Endothelial cell of umbilical vein (primary cell): Measurements from ENCODE around the gene SLC12A3. TPM values are rescaled to one million over a fixed set of nuclear protein-coding genes. Genes with fewer than 3 reads are reported as not detected.

Experiments
- BruUV-seq: library from RNA; stranded (reverse); fragments of 400-500 nt; replicated peaks from 2 replicates; lab custom pipeline; 2021; lab: Mats Ljungman, UMichigan
- CTCF ChIA-PET: fragments of 300-600, 350-600 bp; sonication (Branson Sonifier 250); formaldehyde crosslinking; loops from one replicate; lab custom pipeline; 2021; ENCODE audit warnings: antibody characterized with exemption, inconsistent platforms; lab: Charles Lee
- POLR2A ChIA-PET: fragments of 300-600, 350-600 bp; sonication (Branson Sonifier 250); formaldehyde crosslinking; loops from one replicate; lab custom pipeline; 2021; ENCODE audit warnings: antibody characterized with exemption, inconsistent platforms; lab: Charles Lee
- DNase-seq: peaks from one replicate; pipeline ENCODE4 v3.0.0-alpha.2; 2011; ENCODE audit warnings: low read depth, low spot score
- FAIRE-seq: peaks from 2 replicates; lab custom pipeline; 2011; peaks lifted over from hg19 to GRCh38; lab: Jason Lieb, UNC
- H2AFZ ChIP-seq: 2 replicates; pipeline ENCODE4 v1.6.0; 2012; ENCODE audit warnings: low read depth, low read length, control low read depth, inconsistent platforms
- H3K27ac ChIP-seq: 2 replicates; pipeline ENCODE4 v1.5.1; 2011; ENCODE audit warnings: low read depth, mild to moderate bottlenecking, control low read depth, low read length, moderate library complexity; ENCODE audit not compliant: insufficient read depth
- H3K27me3 ChIP-seq, 2 experiments: 2 replicates each; pipeline versions ENCODE4 v1.6.0 to v1.6.1; 2011; ENCODE audit warnings: low read length in 2 of 2, mixed read lengths in 1 of 2; ENCODE audit not compliant: control insufficient read depth in 2 of 2, insufficient read depth in 2 of 2
- H3K36me3 ChIP-seq, 2 experiments: 2 replicates in 1 of 2; 3 replicates in 1 of 2; pipeline ENCODE4 v1.5.1; 2011; ENCODE audit warnings: low read length in 2 of 2, mild to moderate bottlenecking in 1 of 2, moderate library complexity in 1 of 2; ENCODE audit not compliant: control insufficient read depth in 2 of 2, insufficient read depth in 2 of 2; ENCODE audit errors: extremely low read depth in 1 of 2
- H3K4me1 ChIP-seq: 3 replicates; pipeline ENCODE4 v1.5.1; 2011; ENCODE audit warnings: mild to moderate bottlenecking, low read length; ENCODE audit not compliant: control insufficient read depth, insufficient read depth; ENCODE audit errors: extremely low read depth
- H3K4me2 ChIP-seq: 2 replicates; pipeline ENCODE4 v1.6.1; 2011; ENCODE audit warnings: low read length, control low read depth, mixed read lengths; ENCODE audit not compliant: insufficient read depth
- H3K4me3 ChIP-seq, 3 experiments: fragments of 200-600 bp in 1 of 3; sonication (generic), shearing (Covaris generic) in 1 of 3; replicated peaks in 1 of 3; 2 replicates each; pipeline ENCODE4 v1.5.1; 2011 to 2016; ENCODE audit warnings: control low read depth in 3 of 3, low read length in 3 of 3, mild to moderate bottlenecking in 2 of 3, inconsistent platforms in 1 of 3, low read depth in 1 of 3, moderate library complexity in 1 of 3; ENCODE audit not compliant: insufficient read depth in 1 of 3
- H3K79me2 ChIP-seq: 2 replicates; pipeline ENCODE4 v1.6.0; 2012; ENCODE audit warnings: low read length, inconsistent platforms; ENCODE audit not compliant: control insufficient read depth, insufficient read depth
- H3K9ac ChIP-seq: replicated peaks from 2 replicates; pipeline ENCODE3; 2011; ENCODE audit warnings: low read length, control low read depth; ENCODE audit not compliant: insufficient read depth; ENCODE audit errors: extremely low read depth
- H3K9me1 ChIP-seq: replicated peaks from 3 replicates; pipeline ENCODE4 v1.6.0; 2011; ENCODE audit warnings: mild to moderate bottlenecking, low read length; ENCODE audit not compliant: control insufficient read depth, insufficient read depth; ENCODE audit errors: extremely low read depth
- H3K9me3 ChIP-seq: replicated peaks from 2 replicates; pipeline ENCODE4 v1.5.1; 2012; ENCODE audit warnings: low read length, inconsistent platforms; ENCODE audit not compliant: control insufficient read depth, insufficient read depth
- H4K20me1 ChIP-seq: replicated peaks from 2 replicates; pipeline ENCODE3; 2011; ENCODE audit warnings: mild to moderate bottlenecking, low read length; ENCODE audit not compliant: control insufficient read depth, insufficient read depth; ENCODE audit errors: extremely low read depth
- CTCF ChIP-seq, 2 donors: IDR thresholded peaks; 1 replicate in 1 of 2; 2 replicates in 1 of 2; pipeline ENCODE4 v1.5.1; 2011; ENCODE audit warnings: low read length in 2 of 2, mild to moderate bottlenecking in 2 of 2, moderate library complexity in 2 of 2, control low read depth in 1 of 2, inconsistent platforms in 1 of 2, low read depth in 1 of 2; ENCODE audit not compliant: insufficient read depth in 1 of 2; ENCODE audit errors: extremely low read depth in 1 of 2
- EZH2 ChIP-seq: IDR thresholded peaks from 2 replicates; pipeline ENCODE4 v1.6.1; 2012; ENCODE audit warnings: borderline replicate concordance, low read depth, mild to moderate bottlenecking, moderate library complexity, low read length, inconsistent platforms; ENCODE audit not compliant: severe bottlenecking
- FOS ChIP-seq: IDR thresholded peaks from 2 replicates; pipeline ENCODE4 v1.6.1; 2011; ENCODE audit warnings: mild to moderate bottlenecking, low read length, moderate library complexity, borderline replicate concordance; ENCODE audit not compliant: insufficient read depth
- GATA2 ChIP-seq: IDR thresholded peaks from 2 replicates; pipeline ENCODE4 v1.7.0; 2011; ENCODE audit warnings: low read depth, mild to moderate bottlenecking, moderate library complexity, mixed read lengths, low read length; ENCODE audit not compliant: insufficient read length, insufficient read depth
- JUN ChIP-seq: IDR thresholded peaks from 2 replicates; pipeline ENCODE4 v1.6.1; 2011; ENCODE audit warnings: borderline replicate concordance, low read depth; ENCODE audit not compliant: insufficient read length, insufficient read depth
- MAX ChIP-seq: IDR thresholded peaks from 2 replicates; pipeline ENCODE4 v1.6.1; 2011; ENCODE audit not compliant: insufficient read depth, insufficient read length
- MYC ChIP-seq: IDR thresholded peaks from one replicate; pipeline ENCODE4 v1.6.1; 2011; ENCODE audit warnings: mild to moderate bottlenecking, low read depth, low read length
- POLR2A ChIP-seq: IDR thresholded peaks from 2 replicates; pipeline ENCODE4 v1.6.1; 2012; ENCODE audit warnings: low read depth, mild to moderate bottlenecking, control low read depth, low read length
- POLR2AphosphoS5 ChIP-seq: IDR thresholded peaks from 2 replicates; pipeline ENCODE4 v1.6.1; 2012; ENCODE audit warnings: low read depth, mild to moderate bottlenecking, control low read depth, low read length, moderate library complexity; ENCODE audit not compliant: insufficient read depth
- dilution Hi-C: fragments of 300-500 bp; cut with MboI; formaldehyde crosslinking; loops from one replicate; pipeline ENCODE4 v1.15.0; 2019; ENCODE audit warnings: low sequenced_read_pairs; ENCODE audit not compliant: extremely low pct_ligation_motif_present
- intact Hi-C: fragments of 100-400 bp; cut with micrococcal nuclease; formaldehyde crosslinking; loops from one replicate; pipeline ENCODE4 v1.10.0; 2022
- polyA plus RNA-seq, 4 experiments: library from polyadenylated mRNA; depleted of rRNA in 3 of 4; stranded (reverse) in 3 of 4; unstranded in 1 of 4; fragments of >200 nt; gene quantifications; 2 replicates each; pipeline versions ENCODE4 v1.2.1 to v1.2.3, GENCODE V29; 2011 to 2012; ENCODE audit warnings: missing spikeins in 1 of 4
- total RNA-seq: library from RNA; stranded (reverse); gene quantifications from 2 replicates; pipeline ENCODE4 v1.2.3, GENCODE V29; 2021

The SLC12A3 gene
- total and polyA plus RNA-seq, 2 donors (not counting 3 experiments of a cell fraction or from before 2014, with no cell fraction given), result not detected

DNA sequence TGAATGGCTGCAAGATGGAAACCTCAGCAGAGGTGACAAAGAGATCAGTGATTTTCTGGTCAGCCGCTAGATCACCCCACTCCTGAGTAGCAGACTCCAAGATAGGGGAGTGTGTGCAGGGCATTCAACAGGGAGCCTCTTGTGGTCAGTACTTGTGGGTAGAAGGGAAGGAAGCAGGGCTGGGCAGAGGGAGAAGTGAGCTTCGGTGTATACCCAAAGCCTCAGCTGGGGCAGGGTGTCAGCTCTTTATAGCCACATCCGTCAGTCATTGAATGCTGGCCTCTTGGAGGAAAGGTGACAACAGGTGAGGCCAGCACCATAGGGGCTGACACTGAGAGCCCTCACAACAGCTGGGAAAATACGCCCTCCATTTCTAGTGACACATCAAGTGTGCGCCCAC, 2.2 kb upstream of the SLC12A3 start:
- intact Hi-C loops (no loop called here), dilution Hi-C loops (no loop called here)
- no peaks in the 10 kb centered on the region for H3K4me1 ChIP-seq
- H3K9me1 ChIP-seq, result no peaks in the 10 kb centered on the region
- no peak overlapping the region for H2AFZ ChIP-seq
- H3K9ac ChIP-seq, result no peak overlapping the region
- ChIA-PET CTCF (interaction anchor here (1.0 to 2.7 kb wide), 3 partner anchors 12 to 70 kb away, joined by 4 to 15 read pairs (median 5); no protein-coding TSS in a partner anchor), POLR2A (no interaction called here)
- H3K4me2 ChIP-seq, result no peak overlapping the region
- H3K9me3 ChIP-seq, result no peaks in the 10 kb centered on the region
- DNase-seq (no peak), FAIRE-seq (no peak)
- H3K27ac ChIP-seq, result no peak overlapping the region
- H3K79me2 ChIP-seq, result no peaks in the 10 kb centered on the region
- no peak for TF ChIP-seq MYC
- TF ChIP-seq CTCF (IDR thresholded peaks at IDR 0.05; ENCODE audit: extremely low read depth in 1 of 2, insufficient read depth in 1 of 2, low read depth in 1 of 2, low read length in 2 of 2), result no peak
- no peak for TF ChIP-seq MAX
- no peak for TF ChIP-seq POLR2AphosphoS5
- no peak for TF ChIP-seq EZH2
- no peak for TF ChIP-seq FOS
- TF ChIP-seq POLR2A, result no peak
- no peak for TF ChIP-seq GATA2
- no peak for TF ChIP-seq JUN
- no peak overlapping the region for H3K4me3 ChIP-seq
- no peaks in the 10 kb centered on the region for H3K36me3 ChIP-seq
- H4K20me1 ChIP-seq, result no peaks in the 10 kb centered on the region
- H3K27me3 ChIP-seq, result no peaks in the 10 kb centered on the region
- no TSS peak for BruUV-seq
